NCI-H446 (cell line): ENCODE measurements around the gene PCK2.
A peak's percentile ranks its signal among the peaks of the same experiment; 100 is the strongest.

ENCODE experiments used
- DNase-seq, 2 experiments: peaks; one replicate each; lab custom pipeline; 2025; lab: John Stamatoyannopoulos, UW

PCK2 gene

GRCh38 chr14:24115422-24116127, 21.5 kb downstream of the PCK2 start:
- DNase-seq = no peak

GRCh38 chr14:24116128-24116814, 22.2 kb downstream of the PCK2 start:
- DNase-seq = no peak

- DNase-seq = no peak
Observed at GRCh38 chr14:24117179-24117578, 23.1 kb downstream of the PCK2 start.

GRCh38 chr14:24119691-24120090, 25.6 kb downstream of the PCK2 start:
- DNase-seq = no peak

- no peak for DNase-seq
Observed at GRCh38 chr14:24121210-24121609, 27.1 kb downstream of the PCK2 start.

GRCh38 chr14:24122416-24122815, 28.3 kb downstream of the PCK2 start:
- DNase-seq = no peak

- DNase-seq = no peak
Observed at GRCh38 chr14:24122898-24123297, 28.8 kb downstream of the PCK2 start.

- DNase-seq = no peak
Observed at GRCh38 chr14:24123424-24124417, 29.6 kb downstream of the PCK2 start.

GRCh38 chr14:24126939-24127338, 32.8 kb downstream of the PCK2 start:
- no peak for DNase-seq

GRCh38 chr14:24127673-24128072, 33.6 kb downstream of the PCK2 start:
- no peak for DNase-seq

GRCh38 chr14:24129410-24129998, 35.4 kb downstream of the PCK2 start:
- no peak for DNase-seq

GRCh38 chr14:24130380-24130716, 36.2 kb downstream of the PCK2 start, which contains the start of gene FITM1:
Gene FITM1, plus strand, starts transcription at chr14:24130659. Its CDS starts 905 bp downstream, at chr14:24131564.
- DNase-seq = no peak

- no peak for DNase-seq
Observed at GRCh38 chr14:24130717-24131548, 36.8 kb downstream of the PCK2 start.

- no peak for DNase-seq
Observed at GRCh38 chr14:24131549-24131966, 37.4 kb downstream of the PCK2 start.

GRCh38 chr14:24132061-24132685, 38.1 kb downstream of the PCK2 start:
- no peak for DNase-seq

GRCh38 chr14:24132976-24133375, 38.9 kb downstream of the PCK2 start:
- no peak for DNase-seq

GRCh38 chr14:24133735-24134134, 39.6 kb downstream of the PCK2 start:
- no peak for DNase-seq

GRCh38 chr14:24135584-24135833, 41.4 kb downstream of the PCK2 start:
- DNase-seq = no peak

GRCh38 chr14:24135834-24136683, 41.9 kb downstream of the PCK2 start, which contains the start of gene PSME1:
Gene PSME1, plus strand, starts transcription at chr14:24136194. Its CDS starts 69 bp downstream, at chr14:24136263.
- DNase-seq = peak; percentile 65 to 94
